K562 (cell line): ENCODE results near the gene CAPN7. TPM values are rescaled to one million over a fixed set of nuclear protein-coding genes. Genes with fewer than 3 reads are reported as not detected.

Experiments used
- AFF1 ChIP-seq, 2 experiments: fragments of 450-650 bp; IDR thresholded peaks; 2 replicates each; pipeline ENCODE4 v1.6.1; 2018; ENCODE audit warnings: mild to moderate bottlenecking in 2 of 2, low read depth in 1 of 2; ENCODE audit not compliant: partially characterized antibody in 2 of 2
- CBFA2T2 ChIP-seq: fragments of 450-650 bp; conservative IDR thresholded peaks from 2 replicates; pipeline ENCODE4 v1.6.1; 2017; ENCODE audit warnings: mild to moderate bottlenecking
- ELF2 ChIP-seq: fragments of 250-450 bp; sonication (Bioruptor Pico); IDR thresholded peaks from 2 replicates; pipeline ENCODE4 v1.5.0; 2021; ENCODE audit warnings: mild to moderate bottlenecking
- EZH2 ChIP-seq: IDR thresholded peaks from 2 replicates; pipeline ENCODE4 v1.6.1; 2012; ENCODE audit warnings: low read depth, mild to moderate bottlenecking, inconsistent platforms, low read length, borderline replicate concordance
- FOXJ3 ChIP-seq: sonication (generic); formaldehyde crosslinking; IDR thresholded peaks from 2 replicates; pipeline ENCODE4 v1.4.0; 2020; ENCODE audit warnings: mild to moderate bottlenecking, missing genetic modification reagents
- SUPT5H ChIP-seq: fragments of 450-650 bp; IDR thresholded peaks from 2 replicates; pipeline ENCODE4 v1.6.1; 2016
- YY1 ChIP-seq, 3 experiments: IDR thresholded peaks; 2 replicates each; pipeline ENCODE4 v1.6.1; 2011; ENCODE audit warnings: low read length in 2 of 3, mild to moderate bottlenecking in 2 of 3, moderate library complexity in 2 of 3, borderline replicate concordance in 1 of 3, control low read depth in 1 of 3, low read depth in 1 of 3; ENCODE audit not compliant: insufficient read depth in 3 of 3, insufficient replicate concordance in 2 of 3, control insufficient read depth in 1 of 3, insufficient read length in 1 of 3; ENCODE audit errors: extremely low read depth in 1 of 3
- ZEB2 ChIP-seq: fragments of 450-650 bp; IDR thresholded peaks from 2 replicates; pipeline ENCODE4 v1.6.1; 2016
- ZFPM2 ChIP-seq: fragments of 250-450 bp; sonication (Bioruptor Pico); IDR thresholded peaks from 2 replicates; pipeline ENCODE4 v1.5.1; 2022; ENCODE audit warnings: mild to moderate bottlenecking
- polyA plus RNA-seq, 8 experiments: library from polyadenylated mRNA; depleted of rRNA in 4 of 8; stranded (reverse) in 5 of 8; unstranded in 3 of 8; fragments of >200 nt; fragmentation: Nextera tagmentation in 2 of 8; fragmentation: Illumina TruSeq in 1 of 8; extraction: Ambion mirVana in 2 of 8; extraction: Trizol in 1 of 8; gene quantifications; 2 replicates each; pipeline versions ENCODE4 v1.2.1 to v1.2.3, GENCODE V29; 2011 to 2014; ENCODE audit warnings: inconsistent platforms in 1 of 8, missing spikeins in 1 of 8
- total RNA-seq, 7 experiments: library from RNA; depleted of rRNA in 6 of 7; stranded (reverse); fragments of >200 nt in 6 of 7; fragmentation: Illumina TruSeq in 2 of 7; extraction: Trizol in 2 of 7; gene quantifications; 2 replicates each; pipeline versions ENCODE4 v1.2.1 to v1.2.3, GENCODE V29; 2011 to 2021; ENCODE audit warnings: low replicate concordance in 1 of 7
- TF ChIP-seq, protein P1 (sequence below): fragments of 450-650 bp; IDR thresholded peaks from one replicate; pipeline ENCODE4 v1.6.1; 2018; ENCODE audit warnings: mild to moderate bottlenecking, moderate library complexity; ENCODE audit not compliant: partially characterized antibody
- TF ChIP-seq, protein P2 (sequence below), 2 experiments: IDR thresholded peaks; 2 replicates each; pipeline ENCODE4 v1.6.1; 2012; ENCODE audit warnings: improper control_type of control experiment in 2 of 2, low read depth in 2 of 2, low read length in 2 of 2, borderline replicate concordance in 1 of 2
- TF ChIP-seq, protein P3 (sequence below): sonication (generic); formaldehyde crosslinking; IDR thresholded peaks from 2 replicates; pipeline ENCODE4 v1.8.1; 2022; ENCODE audit warnings: missing genetic modification reagents

CAPN7 gene
- total and polyA plus RNA-seq, 9 of the 15 experiments (the other 6 are each of a cell fraction or from before 2014, with no cell fraction given): 6.5 to 42.7 (median 32.7) TPM

DNA sequence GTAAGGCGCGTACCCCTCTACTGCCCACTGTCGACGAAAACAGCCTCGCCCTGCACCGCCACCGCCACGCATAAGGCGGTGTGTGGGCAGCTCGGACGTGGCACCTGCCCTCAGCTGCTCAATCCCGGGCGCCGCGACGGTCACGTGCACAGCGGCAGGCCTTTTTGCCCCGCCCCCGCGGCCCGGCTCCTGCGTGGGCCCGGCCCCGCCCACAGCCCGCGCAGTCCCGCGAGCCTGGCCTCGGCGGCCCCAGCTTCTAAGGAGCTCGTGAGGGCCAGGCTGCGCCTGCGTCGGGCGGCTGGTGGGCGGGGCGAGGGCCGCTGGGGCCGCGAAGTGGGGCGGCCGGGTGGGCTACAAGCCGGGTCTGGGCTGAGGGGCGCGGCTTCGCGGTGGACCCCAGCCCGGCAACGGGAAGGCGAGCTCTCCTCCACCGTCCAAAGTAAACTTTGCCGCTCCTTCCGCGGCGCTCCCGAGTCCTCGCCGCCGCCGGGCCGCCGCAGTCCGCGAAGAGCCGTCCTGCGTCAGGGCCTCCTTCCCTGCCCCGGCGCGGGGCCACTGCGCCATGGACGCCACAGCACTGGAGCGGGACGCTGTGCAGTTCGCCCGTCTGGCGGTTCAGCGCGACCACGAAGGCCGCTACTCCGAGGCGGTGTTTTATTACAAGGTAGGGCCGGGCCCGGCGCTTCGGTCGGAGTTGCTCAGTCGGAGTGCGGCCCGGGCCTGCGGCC lies at the start of gene CAPN7 (continued):
- peak; percentile 55 for TF ChIP-seq CBFA2T2
- peak; percentile 76 for TF ChIP-seq SUPT5H
- TF ChIP-seq FOXJ3 (CRISPR knock-in tag): no peak
- peak; percentile 53 for TF ChIP-seq ELF2 (CRISPR knock-in tag)
- TF ChIP-seq, protein P1, sequence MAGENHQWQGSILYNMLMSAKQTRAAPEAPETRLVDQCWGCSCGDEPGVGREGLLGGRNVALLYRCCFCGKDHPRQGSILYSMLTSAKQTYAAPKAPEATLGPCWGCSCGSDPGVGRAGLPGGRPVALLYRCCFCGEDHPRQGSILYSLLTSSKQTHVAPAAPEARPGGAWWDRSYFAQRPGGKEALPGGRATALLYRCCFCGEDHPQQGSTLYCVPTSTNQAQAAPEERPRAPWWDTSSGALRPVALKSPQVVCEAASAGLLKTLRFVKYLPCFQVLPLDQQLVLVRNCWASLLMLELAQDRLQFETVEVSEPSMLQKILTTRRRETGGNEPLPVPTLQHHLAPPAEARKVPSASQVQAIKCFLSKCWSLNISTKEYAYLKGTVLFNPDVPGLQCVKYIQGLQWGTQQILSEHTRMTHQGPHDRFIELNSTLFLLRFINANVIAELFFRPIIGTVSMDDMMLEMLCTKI: no peak
- TF ChIP-seq, protein P2, sequence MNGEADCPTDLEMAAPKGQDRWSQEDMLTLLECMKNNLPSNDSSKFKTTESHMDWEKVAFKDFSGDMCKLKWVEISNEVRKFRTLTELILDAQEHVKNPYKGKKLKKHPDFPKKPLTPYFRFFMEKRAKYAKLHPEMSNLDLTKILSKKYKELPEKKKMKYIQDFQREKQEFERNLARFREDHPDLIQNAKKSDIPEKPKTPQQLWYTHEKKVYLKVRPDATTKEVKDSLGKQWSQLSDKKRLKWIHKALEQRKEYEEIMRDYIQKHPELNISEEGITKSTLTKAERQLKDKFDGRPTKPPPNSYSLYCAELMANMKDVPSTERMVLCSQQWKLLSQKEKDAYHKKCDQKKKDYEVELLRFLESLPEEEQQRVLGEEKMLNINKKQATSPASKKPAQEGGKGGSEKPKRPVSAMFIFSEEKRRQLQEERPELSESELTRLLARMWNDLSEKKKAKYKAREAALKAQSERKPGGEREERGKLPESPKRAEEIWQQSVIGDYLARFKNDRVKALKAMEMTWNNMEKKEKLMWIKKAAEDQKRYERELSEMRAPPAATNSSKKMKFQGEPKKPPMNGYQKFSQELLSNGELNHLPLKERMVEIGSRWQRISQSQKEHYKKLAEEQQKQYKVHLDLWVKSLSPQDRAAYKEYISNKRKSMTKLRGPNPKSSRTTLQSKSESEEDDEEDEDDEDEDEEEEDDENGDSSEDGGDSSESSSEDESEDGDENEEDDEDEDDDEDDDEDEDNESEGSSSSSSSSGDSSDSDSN (IDR thresholded peaks at IDR 0.05; ENCODE audit: borderline replicate concordance in 1 of 2, low read depth in 2 of 2, low read length in 2 of 2): peak in 1 of 2 experiments; percentile 98; a peak in 3 of 4 replicates
- peak in 1 of 2 experiments; percentile 7 for TF ChIP-seq AFF1 (IDR thresholded peaks at IDR 0.05; ENCODE audit: low read depth in 1 of 2, partially characterized antibody in 2 of 2)
- TF ChIP-seq EZH2: no peak
- TF ChIP-seq, protein P3, sequence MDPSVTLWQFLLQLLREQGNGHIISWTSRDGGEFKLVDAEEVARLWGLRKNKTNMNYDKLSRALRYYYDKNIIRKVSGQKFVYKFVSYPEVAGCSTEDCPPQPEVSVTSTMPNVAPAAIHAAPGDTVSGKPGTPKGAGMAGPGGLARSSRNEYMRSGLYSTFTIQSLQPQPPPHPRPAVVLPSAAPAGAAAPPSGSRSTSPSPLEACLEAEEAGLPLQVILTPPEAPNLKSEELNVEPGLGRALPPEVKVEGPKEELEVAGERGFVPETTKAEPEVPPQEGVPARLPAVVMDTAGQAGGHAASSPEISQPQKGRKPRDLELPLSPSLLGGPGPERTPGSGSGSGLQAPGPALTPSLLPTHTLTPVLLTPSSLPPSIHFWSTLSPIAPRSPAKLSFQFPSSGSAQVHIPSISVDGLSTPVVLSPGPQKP (CRISPR knock-in tag): no peak
- peak; percentile 40 to 70 (median 60) for TF ChIP-seq YY1 (IDR thresholded peaks at IDR 0.05; ENCODE audit: borderline replicate concordance in 1 of 3, control insufficient read depth in 1 of 3, extremely low read depth in 1 of 3, insufficient read depth in 3 of 3, insufficient read length in 1 of 3, insufficient replicate concordance in 2 of 3, low read depth in 1 of 3, low read length in 2 of 3)
- TF ChIP-seq ZFPM2 (CRISPR knock-in tag): no peak
- no peak for TF ChIP-seq ZEB2
